Lower leg skin (tissue), 3 donors: ENCODE measurements around the gene EIPR1.

Experiments
- POLR2A ChIP-seq, 2 donors: fragments of 450-650 bp; IDR thresholded peaks; one replicate each; pipeline ENCODE4 v1.6.1; 2016 to 2017; ENCODE audit warnings: antibody characterized with exemption in 2 of 2, mild to moderate bottlenecking in 1 of 2, moderate library complexity in 1 of 2
- TF ChIP-seq, protein P1 (sequence below), 3 donors: fragments of 450-650 bp; IDR thresholded peaks; one replicate each; pipeline ENCODE4 v1.5.1; 2016; ENCODE audit warnings: antibody characterized with exemption in 3 of 3, mild to moderate bottlenecking in 3 of 3, moderate library complexity in 2 of 3

DNA sequence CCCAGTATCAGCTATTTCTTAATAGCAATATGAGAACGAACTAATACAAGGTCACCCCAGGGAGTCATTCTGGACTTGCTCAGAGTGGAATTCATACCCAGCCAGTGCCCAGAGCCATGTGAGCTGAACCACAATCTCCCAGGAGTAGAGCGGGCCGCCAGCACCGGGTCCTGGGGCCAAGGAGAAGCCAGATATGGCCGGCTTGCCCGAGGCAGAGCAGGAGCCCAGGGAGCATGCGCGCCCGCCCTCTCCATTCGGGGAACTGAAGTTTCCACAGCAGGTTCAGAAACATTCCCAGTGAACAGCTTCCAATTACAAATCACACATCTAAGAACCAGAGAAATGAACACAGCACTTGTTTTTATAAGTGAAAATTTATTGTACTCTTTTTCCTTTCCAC, 37.5 kb downstream of the EIPR1 start:
- TF ChIP-seq, protein P1, sequence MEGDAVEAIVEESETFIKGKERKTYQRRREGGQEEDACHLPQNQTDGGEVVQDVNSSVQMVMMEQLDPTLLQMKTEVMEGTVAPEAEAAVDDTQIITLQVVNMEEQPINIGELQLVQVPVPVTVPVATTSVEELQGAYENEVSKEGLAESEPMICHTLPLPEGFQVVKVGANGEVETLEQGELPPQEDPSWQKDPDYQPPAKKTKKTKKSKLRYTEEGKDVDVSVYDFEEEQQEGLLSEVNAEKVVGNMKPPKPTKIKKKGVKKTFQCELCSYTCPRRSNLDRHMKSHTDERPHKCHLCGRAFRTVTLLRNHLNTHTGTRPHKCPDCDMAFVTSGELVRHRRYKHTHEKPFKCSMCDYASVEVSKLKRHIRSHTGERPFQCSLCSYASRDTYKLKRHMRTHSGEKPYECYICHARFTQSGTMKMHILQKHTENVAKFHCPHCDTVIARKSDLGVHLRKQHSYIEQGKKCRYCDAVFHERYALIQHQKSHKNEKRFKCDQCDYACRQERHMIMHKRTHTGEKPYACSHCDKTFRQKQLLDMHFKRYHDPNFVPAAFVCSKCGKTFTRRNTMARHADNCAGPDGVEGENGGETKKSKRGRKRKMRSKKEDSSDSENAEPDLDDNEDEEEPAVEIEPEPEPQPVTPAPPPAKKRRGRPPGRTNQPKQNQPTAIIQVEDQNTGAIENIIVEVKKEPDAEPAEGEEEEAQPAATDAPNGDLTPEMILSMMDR (IDR thresholded peaks at IDR 0.05) = no peak
- no peak for TF ChIP-seq POLR2A (IDR thresholded peaks at IDR 0.05)
